Caco-2 (cell line): ENCODE results near the gene PARD3. TPM values are rescaled to one million over a fixed set of nuclear protein-coding genes. Genes with fewer than 3 reads are reported as not detected.

Experiments
- BruUV-seq: library from RNA; stranded (reverse); fragments of 400-500 nt; replicated peaks from 2 replicates; lab custom pipeline; 2021; lab: Mats Ljungman, UMichigan
- CTCF ChIA-PET: fragments of 300-600 bp; sonication (Branson Sonifier 250); formaldehyde crosslinking; loops from one replicate; lab custom pipeline; 2022; ENCODE audit warnings: antibody characterized with exemption; lab: Charles Lee
- POLR2A ChIA-PET: fragments of 300-600 bp; sonication (Branson Sonifier 250); formaldehyde crosslinking; loops from one replicate; lab custom pipeline; 2022; ENCODE audit warnings: antibody characterized with exemption; lab: Charles Lee
- DNase-seq, 2 experiments: peaks; one replicate each; pipeline versions ENCODE4 v3.0.0 to v3.0.0-alpha.2; 2020 to 2022
- H3K27me3 ChIP-seq: replicated peaks from 2 replicates; pipeline ENCODE4 v1.6.0; 2011; ENCODE audit warnings: low read length; ENCODE audit not compliant: control insufficient read depth, insufficient read depth
- H3K36me3 ChIP-seq: 2 replicates; pipeline ENCODE4 v1.5.1; 2011; ENCODE audit warnings: low read length; ENCODE audit not compliant: control insufficient read depth, insufficient read depth
- H3K4me1 ChIP-seq: fragments of 250-450 bp; sonication (Bioruptor Pico); 2 replicates; pipeline ENCODE4 v1.5.1; 2020; ENCODE audit warnings: mild to moderate bottlenecking
- H3K4me3 ChIP-seq: 2 replicates; pipeline ENCODE4 v1.5.1; 2011; ENCODE audit warnings: low read depth, mild to moderate bottlenecking, control low read depth, low read length
- H3K9me3 ChIP-seq: fragments of 250-450 bp; sonication (Bioruptor Pico); 2 replicates; pipeline ENCODE4 v1.5.1; 2020; ENCODE audit warnings: mild to moderate bottlenecking, moderate library complexity
- H3K27ac Mint-ChIP-seq: one replicate; pipeline ENCODE4 v1.8.0; 2022; ENCODE audit warnings: mixed read lengths; ENCODE audit not compliant: unreplicated experiment
- H3K27me3 Mint-ChIP-seq: one replicate; pipeline ENCODE4 v1.8.0; 2022; ENCODE audit warnings: mixed read lengths; ENCODE audit not compliant: insufficient read depth, unreplicated experiment
- H3K36me3 Mint-ChIP-seq: one replicate; pipeline ENCODE4 v1.8.0; 2022; ENCODE audit warnings: mild to moderate bottlenecking, mixed read lengths; ENCODE audit not compliant: insufficient read depth, unreplicated experiment
- H3K4me1 Mint-ChIP-seq: one replicate; pipeline ENCODE4 v1.8.0; 2022; ENCODE audit warnings: low read depth, mixed read lengths; ENCODE audit not compliant: unreplicated experiment
- H3K4me3 Mint-ChIP-seq: one replicate; pipeline ENCODE4 v1.8.0; 2022; ENCODE audit warnings: mild to moderate bottlenecking, moderate library complexity, mixed read lengths; ENCODE audit not compliant: unreplicated experiment
- H3K9me3 Mint-ChIP-seq: one replicate; pipeline ENCODE4 v1.8.0; 2022; ENCODE audit warnings: mixed read lengths; ENCODE audit not compliant: unreplicated experiment
- intact Hi-C: fragments of 100-400 bp; cut with micrococcal nuclease; formaldehyde crosslinking; loops from one replicate; pipeline ENCODE4 v1.10.0; 2022; ENCODE audit not compliant: unreplicated experiment
- total RNA-seq: library from RNA; stranded (reverse); gene quantifications from 2 replicates; pipeline ENCODE4 v1.2.3, GENCODE V29; 2022
- TF ChIP-seq, protein P1 (sequence below), 2 experiments: fragments of 200-600 bp in 1 of 2; IDR thresholded peaks; 1 replicate in 1 of 2; 2 replicates in 1 of 2; pipeline versions ENCODE4 v1.5.1 to v1.8.0; 2011 to 2022; ENCODE audit warnings: antibody characterized with exemption in 1 of 2, control low read depth in 1 of 2, inconsistent platforms in 1 of 2, low read depth in 1 of 2, low read length in 1 of 2, mild to moderate bottlenecking in 1 of 2, moderate library complexity in 1 of 2; ENCODE audit not compliant: insufficient read depth in 1 of 2, severe bottlenecking in 1 of 2, unreplicated experiment in 1 of 2

PARD3 gene
- total RNA-seq, 1 experiment from 2014 or later: 80.7 TPM

DNA sequence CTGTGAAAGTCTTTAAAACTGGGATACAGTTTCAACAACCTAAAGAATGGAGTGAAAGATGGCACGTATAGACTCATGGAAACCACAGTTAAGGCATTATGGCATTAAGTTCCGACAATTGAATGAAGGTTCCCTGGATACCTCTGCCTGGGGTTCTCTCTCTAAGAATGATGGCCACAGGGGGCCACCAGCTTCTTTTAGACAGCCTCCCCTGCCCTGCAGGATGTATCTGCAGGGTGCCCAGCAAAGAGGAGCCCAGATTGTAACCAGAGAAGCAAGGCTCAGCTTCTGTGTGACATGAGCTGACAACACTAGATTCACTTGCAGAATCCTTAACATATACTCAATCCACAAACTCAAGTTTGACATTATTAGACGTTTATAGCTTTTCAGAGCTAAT is 645.4 kb downstream of the PARD3 start:
- Histone ChIP-seq H3K9me3 (no peaks in the 10 kb centered on the region), H3K36me3 (no peaks in the 10 kb centered on the region), H3K4me3 (no peak overlapping the region), H3K4me1 (no peaks in the 10 kb centered on the region), H3K27me3 (no peaks in the 10 kb centered on the region)
- Mint-ChIP-seq H3K36me3 (no peaks in the 10 kb centered on the region), H3K27ac (no peak overlapping the region), H3K4me3 (no peak overlapping the region), H3K9me3 (peaks cover 10% of the 10 kb centered on the region), H3K4me1 (no peaks in the 10 kb centered on the region), H3K27me3 (no peaks in the 10 kb centered on the region)
- intact Hi-C loops: no loop called here
- no peak for DNase-seq
- TF ChIP-seq, protein P1, sequence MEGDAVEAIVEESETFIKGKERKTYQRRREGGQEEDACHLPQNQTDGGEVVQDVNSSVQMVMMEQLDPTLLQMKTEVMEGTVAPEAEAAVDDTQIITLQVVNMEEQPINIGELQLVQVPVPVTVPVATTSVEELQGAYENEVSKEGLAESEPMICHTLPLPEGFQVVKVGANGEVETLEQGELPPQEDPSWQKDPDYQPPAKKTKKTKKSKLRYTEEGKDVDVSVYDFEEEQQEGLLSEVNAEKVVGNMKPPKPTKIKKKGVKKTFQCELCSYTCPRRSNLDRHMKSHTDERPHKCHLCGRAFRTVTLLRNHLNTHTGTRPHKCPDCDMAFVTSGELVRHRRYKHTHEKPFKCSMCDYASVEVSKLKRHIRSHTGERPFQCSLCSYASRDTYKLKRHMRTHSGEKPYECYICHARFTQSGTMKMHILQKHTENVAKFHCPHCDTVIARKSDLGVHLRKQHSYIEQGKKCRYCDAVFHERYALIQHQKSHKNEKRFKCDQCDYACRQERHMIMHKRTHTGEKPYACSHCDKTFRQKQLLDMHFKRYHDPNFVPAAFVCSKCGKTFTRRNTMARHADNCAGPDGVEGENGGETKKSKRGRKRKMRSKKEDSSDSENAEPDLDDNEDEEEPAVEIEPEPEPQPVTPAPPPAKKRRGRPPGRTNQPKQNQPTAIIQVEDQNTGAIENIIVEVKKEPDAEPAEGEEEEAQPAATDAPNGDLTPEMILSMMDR (IDR thresholded peaks at IDR 0.05; ENCODE audit: insufficient read depth in 1 of 2, low read depth in 1 of 2, low read length in 1 of 2, severe bottlenecking in 1 of 2, unreplicated experiment in 1 of 2): no peak
- ChIA-PET POLR2A (no interaction called here), CTCF (no interaction called here)
- no TSS peak for BruUV-seq

DNA sequence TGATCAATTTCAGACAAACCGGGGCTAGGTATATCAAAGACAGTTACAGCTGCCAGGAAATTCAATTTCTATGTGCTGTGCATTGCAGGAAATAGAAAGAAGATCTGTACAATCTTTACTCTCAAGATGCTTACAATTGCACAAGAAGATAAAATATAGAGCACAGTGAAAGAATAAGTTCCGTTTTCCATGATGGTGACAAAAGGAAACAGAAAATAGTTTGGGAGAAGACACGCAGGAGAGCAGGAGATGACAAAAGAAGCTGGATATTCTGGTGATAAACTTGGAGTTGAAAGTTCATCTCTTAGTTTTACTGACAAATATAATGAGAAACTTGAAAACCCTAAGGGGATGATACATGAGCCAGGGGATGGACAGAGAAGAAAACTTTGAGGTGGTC is 646.0 kb downstream of the PARD3 start:
- Mint-ChIP-seq H3K4me1 (no peaks in the 10 kb centered on the region), H3K27ac (no peak overlapping the region), H3K9me3 (peaks cover 10% of the 10 kb centered on the region), H3K36me3 (no peaks in the 10 kb centered on the region), H3K4me3 (no peak overlapping the region), H3K27me3 (no peaks in the 10 kb centered on the region)
- CTCF ChIA-PET: no interaction called here
- no peak overlapping the region for H3K4me3 ChIP-seq
- POLR2A ChIA-PET: no interaction called here
- no peak for DNase-seq
- TF ChIP-seq, protein P1 (IDR thresholded peaks at IDR 0.05; ENCODE audit: insufficient read depth in 1 of 2, low read depth in 1 of 2, low read length in 1 of 2, severe bottlenecking in 1 of 2, unreplicated experiment in 1 of 2): no peak
- no peaks in the 10 kb centered on the region for H3K27me3 ChIP-seq
- no TSS peak for BruUV-seq
- H3K9me3 ChIP-seq: no peaks in the 10 kb centered on the region
- intact Hi-C loops: no loop called here
- H3K4me1 ChIP-seq: no peaks in the 10 kb centered on the region
- no peaks in the 10 kb centered on the region for H3K36me3 ChIP-seq

DNA sequence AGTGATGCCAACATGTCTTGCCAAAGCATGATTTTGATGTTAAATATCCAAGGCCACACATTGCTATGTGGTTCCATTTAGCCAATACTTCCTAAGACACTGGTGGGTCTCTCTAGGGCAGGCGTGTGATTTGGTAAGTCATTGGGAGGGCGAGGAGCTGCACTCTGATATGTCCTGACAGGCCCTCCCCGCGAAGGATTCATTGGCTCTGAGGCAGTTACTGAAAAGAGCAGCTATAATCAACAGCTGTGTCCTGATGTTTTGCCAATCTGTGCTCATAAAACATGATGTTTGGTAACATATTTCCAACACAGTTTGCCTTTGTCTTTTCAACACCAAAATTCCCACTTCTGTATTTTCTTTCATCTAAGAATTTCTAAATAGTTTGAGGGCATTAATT is 646.7 kb downstream of the PARD3 start:
- no peaks in the 10 kb centered on the region for H3K36me3 ChIP-seq
- Mint-ChIP-seq H3K36me3 (no peaks in the 10 kb centered on the region), H3K4me1 (no peaks in the 10 kb centered on the region), H3K4me3 (no peak overlapping the region), H3K27me3 (no peaks in the 10 kb centered on the region), H3K9me3 (peaks cover 10% of the 10 kb centered on the region), H3K27ac (no peak overlapping the region)
- CTCF ChIA-PET: no interaction called here
- POLR2A ChIA-PET: no interaction called here
- no peaks in the 10 kb centered on the region for H3K27me3 ChIP-seq
- no peak for DNase-seq
- intact Hi-C loops: no loop called here
- H3K4me3 ChIP-seq: no peak overlapping the region
- no peaks in the 10 kb centered on the region for H3K4me1 ChIP-seq
- no TSS peak for BruUV-seq
- TF ChIP-seq, protein P1 (IDR thresholded peaks at IDR 0.05; ENCODE audit: insufficient read depth in 1 of 2, low read depth in 1 of 2, low read length in 1 of 2, severe bottlenecking in 1 of 2, unreplicated experiment in 1 of 2): no peak
- H3K9me3 ChIP-seq: no peaks in the 10 kb centered on the region
